Stomach (tissue), 4 donors: ENCODE data around the gene PALM3.

Experiments used
- POLR2AphosphoS5 ChIP-seq, 3 donors: sonication (generic); formaldehyde crosslinking; IDR thresholded peaks; one replicate each; pipeline ENCODE4 v1.6.1; 2016; ENCODE audit warnings: antibody characterized with exemption in 3 of 3
- TF ChIP-seq, protein P1 (sequence below), 7 experiments: fragments of 450-650 bp in 4 of 7; fragments of 200-600 bp in 3 of 7; sonication (generic) in 3 of 7; IDR thresholded peaks; one replicate each; pipeline ENCODE4 v1.5.1; 2016 to 2019; ENCODE audit warnings: antibody characterized with exemption in 7 of 7, control low read depth in 2 of 7, mild to moderate bottlenecking in 1 of 7

DNA sequence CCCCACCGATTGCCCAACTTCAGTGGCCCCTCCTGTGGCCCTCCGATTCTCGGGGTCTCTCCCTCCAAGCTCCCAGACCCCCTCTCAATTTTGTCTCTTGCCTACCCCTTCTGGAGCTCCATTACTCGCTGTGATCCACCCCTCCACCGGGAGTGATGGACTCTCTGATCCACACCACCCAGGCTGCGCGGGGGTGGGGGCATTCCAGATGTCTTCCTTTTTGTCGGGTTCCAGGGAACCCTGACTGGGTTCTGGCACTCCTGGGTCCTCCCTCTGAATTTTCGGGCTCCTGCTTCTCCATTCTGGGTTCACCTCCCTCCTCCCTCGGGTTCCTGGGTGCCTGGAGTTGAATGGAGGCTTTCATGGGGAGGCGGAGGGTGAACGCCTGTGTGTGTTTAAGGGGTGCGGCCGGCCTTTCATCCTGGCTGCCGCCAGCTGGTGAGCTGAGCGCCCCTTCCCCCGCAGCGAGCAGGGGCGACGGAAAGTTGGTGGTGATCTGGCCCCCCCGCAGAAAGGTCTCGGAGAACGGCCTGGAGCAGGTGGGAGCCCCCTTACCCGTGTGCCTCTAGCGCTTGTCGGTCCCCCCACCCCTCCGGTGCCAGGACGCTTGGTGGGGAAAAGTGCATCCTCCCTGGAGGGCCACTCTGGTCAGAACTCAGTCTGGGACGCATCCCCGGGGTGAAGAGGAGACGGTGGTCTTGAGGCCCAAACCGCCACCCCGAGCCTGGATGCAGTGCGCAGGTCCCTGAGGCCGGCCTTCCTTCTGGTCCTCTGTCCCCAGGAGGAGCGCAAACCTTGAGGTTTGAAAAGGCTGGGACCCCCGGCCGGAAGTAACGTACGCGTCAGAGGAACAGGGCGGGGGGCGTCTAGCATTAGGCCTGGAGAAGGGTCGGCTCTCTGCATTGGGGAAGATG lies 12.3 kb upstream of the PALM3 start:
- TF ChIP-seq, protein P1, sequence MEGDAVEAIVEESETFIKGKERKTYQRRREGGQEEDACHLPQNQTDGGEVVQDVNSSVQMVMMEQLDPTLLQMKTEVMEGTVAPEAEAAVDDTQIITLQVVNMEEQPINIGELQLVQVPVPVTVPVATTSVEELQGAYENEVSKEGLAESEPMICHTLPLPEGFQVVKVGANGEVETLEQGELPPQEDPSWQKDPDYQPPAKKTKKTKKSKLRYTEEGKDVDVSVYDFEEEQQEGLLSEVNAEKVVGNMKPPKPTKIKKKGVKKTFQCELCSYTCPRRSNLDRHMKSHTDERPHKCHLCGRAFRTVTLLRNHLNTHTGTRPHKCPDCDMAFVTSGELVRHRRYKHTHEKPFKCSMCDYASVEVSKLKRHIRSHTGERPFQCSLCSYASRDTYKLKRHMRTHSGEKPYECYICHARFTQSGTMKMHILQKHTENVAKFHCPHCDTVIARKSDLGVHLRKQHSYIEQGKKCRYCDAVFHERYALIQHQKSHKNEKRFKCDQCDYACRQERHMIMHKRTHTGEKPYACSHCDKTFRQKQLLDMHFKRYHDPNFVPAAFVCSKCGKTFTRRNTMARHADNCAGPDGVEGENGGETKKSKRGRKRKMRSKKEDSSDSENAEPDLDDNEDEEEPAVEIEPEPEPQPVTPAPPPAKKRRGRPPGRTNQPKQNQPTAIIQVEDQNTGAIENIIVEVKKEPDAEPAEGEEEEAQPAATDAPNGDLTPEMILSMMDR (IDR thresholded peaks at IDR 0.05): no peak
- TF ChIP-seq POLR2AphosphoS5 (IDR thresholded peaks at IDR 0.05): no peak
